Lower leg skin (tissue), 4 donors: ENCODE measurements around the gene DDX39B. TPM values are rescaled to one million over a fixed set of nuclear protein-coding genes. Genes with fewer than 3 reads are reported as not detected.

Experiments used
- DNase-seq, 2 donors: peaks; one replicate each; pipeline ENCODE4 v3.0.0-alpha.2; 2019; ENCODE audit warnings: low spot score in 2 of 2
- H3K4me3 ChIP-seq: fragments of 200-600 bp; sonication (generic); 2 replicates; pipeline ENCODE4 v1.5.1; 2017; ENCODE audit warnings: mild to moderate bottlenecking, low read depth; ENCODE audit not compliant: poor library complexity, severe bottlenecking
- CTCF ChIP-seq, 3 donors: fragments of 450-650 bp; IDR thresholded peaks; one replicate each; pipeline ENCODE4 v1.5.1; 2016; ENCODE audit warnings: antibody characterized with exemption in 3 of 3, mild to moderate bottlenecking in 3 of 3, moderate library complexity in 2 of 3
- POLR2A ChIP-seq, 2 donors: fragments of 450-650 bp; IDR thresholded peaks; one replicate each; pipeline ENCODE4 v1.6.1; 2016 to 2017; ENCODE audit warnings: antibody characterized with exemption in 2 of 2, mild to moderate bottlenecking in 1 of 2, moderate library complexity in 1 of 2
- WGBS, 2 donors: methylation state at CpG; one replicate each; pipeline ENCODE4 v1.1.5; 2018; 5-methylcytosine and 5-hydroxymethylcytosine counted together
- intact Hi-C: fragments of 100-400 bp; cut with DNase I; formaldehyde crosslinking; loops from one replicate; pipeline ENCODE4 v1.15.0; 2023; ENCODE audit warnings: low total_unique reads
- total RNA-seq, 4 donors: library from RNA; depleted of rRNA; stranded (reverse); fragments of >200 nt; gene quantifications; one replicate each; pipeline ENCODE4 v1.1.0, GENCODE V29; 2016

DDX39B gene
- total RNA-seq, 4 donors from 2014 or later = 176 to 355 (median 238) TPM

GRCh38 chr6:31533455-31533841, 8.4 kb downstream of the DDX39B start:
- peak in 1 of 2 donors; percentile 23 for DNase-seq
- TF ChIP-seq POLR2A (IDR thresholded peaks at IDR 0.05) (no peak), CTCF (IDR thresholded peaks at IDR 0.05) (no peak)
- H3K4me3 ChIP-seq = no peak overlapping the region
- WGBS, 2 donors = 86 to 92% methylated on average over 1 of the region's 1 CpG
- intact Hi-C loops = no loop called here

GRCh38 chr6:31532644-31533454, 9.0 kb downstream of the DDX39B start:
- peak in 1 of 2 donors; percentile 6 for DNase-seq
- WGBS, 2 donors = 58 to 70% methylated on average over 9 of the region's 9 CpGs
- intact Hi-C loops = no loop called here
- no peak for TF ChIP-seq POLR2A (IDR thresholded peaks at IDR 0.05)
- no peak for TF ChIP-seq CTCF (IDR thresholded peaks at IDR 0.05)
- no peak overlapping the region for H3K4me3 ChIP-seq

- peak in 1 of 2 donors; percentile 52 for DNase-seq
- intact Hi-C loops = no loop called here
- H3K4me3 ChIP-seq = no peak overlapping the region
- WGBS, 2 donors = 68 to 70% methylated on average over 9 of the region's 9 CpGs
- no peak for TF ChIP-seq POLR2A (IDR thresholded peaks at IDR 0.05)
- no peak for TF ChIP-seq CTCF (IDR thresholded peaks at IDR 0.05)
Observed at GRCh38 chr6:31531771-31532643, 9.8 kb downstream of the DDX39B start.

DNA sequence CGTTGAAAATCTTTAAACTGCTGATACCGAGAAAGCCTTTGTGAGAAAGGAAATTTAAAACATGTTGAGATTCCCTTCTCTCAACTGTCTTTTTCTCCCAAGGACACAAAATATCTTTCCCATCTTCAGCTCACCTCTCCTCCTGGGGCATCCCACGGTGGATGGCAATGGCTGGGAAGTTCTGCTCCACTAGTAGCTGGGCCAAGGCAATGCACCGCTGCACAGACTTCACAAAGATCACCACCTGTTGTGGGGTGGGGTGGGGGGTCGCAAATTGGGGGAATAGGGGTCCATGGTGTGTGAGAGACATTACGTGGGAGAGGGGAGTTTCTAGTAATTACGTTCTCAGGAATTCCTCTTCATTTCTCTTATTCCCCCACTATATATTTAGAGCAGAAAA, 10.6 kb downstream of the DDX39B start:
- no peak overlapping the region for H3K4me3 ChIP-seq
- peak in 1 of 2 donors; percentile 66 for DNase-seq
- 88 to 90% methylated on average over 7 of the region's 7 CpGs for WGBS, 2 donors
- intact Hi-C loops = no loop called here
- TF ChIP-seq POLR2A (IDR thresholded peaks at IDR 0.05) = no peak
- no peak for TF ChIP-seq CTCF (IDR thresholded peaks at IDR 0.05)

GRCh38 chr6:31530659-31531058, 11.1 kb downstream of the DDX39B start:
- peak in 1 of 2 donors; percentile 59 for DNase-seq
- intact Hi-C loops = no loop called here
- H3K4me3 ChIP-seq = no peak overlapping the region
- 62 to 83% methylated on average over 5 to 6 of the region's 6 CpGs for WGBS, 2 donors
- no peak for TF ChIP-seq CTCF (IDR thresholded peaks at IDR 0.05)
- TF ChIP-seq POLR2A (IDR thresholded peaks at IDR 0.05) = no peak
